ENCODE results near the gene SQOR.

Gene SQOR

GRCh38 chr15:45594319-45594718, 40.5 kb upstream of the SQOR start:
- Histone ChIP-seq H3K27ac (ENCODE audit: low read length, poor library complexity, severe bottlenecking) (no peak overlapping the region), H4K8ac (ENCODE audit: low read length) (no peak overlapping the region), H3K36me3 (ENCODE audit: control insufficient read depth in 1 of 2, insufficient read depth in 2 of 2, low read depth in 1 of 2, low read length in 2 of 2) (peaks cover 16 to 45% of the 10 kb centered on the region in 2 experiments), H3K23ac (ENCODE audit: low read length in 2 of 2) (no peak overlapping the region), H3K4me1 (ENCODE audit: control insufficient read depth, insufficient read depth, low read depth, low read length) (peaks cover 5% of the 10 kb centered on the region), H3K4ac (ENCODE audit: low read depth in 1 of 2, low read length in 2 of 2) (no peak overlapping the region), H2BK120ac (ENCODE audit: low read depth, low read length) (no peak overlapping the region), H2AK5ac (ENCODE audit: low read length, severe bottlenecking) (no peak overlapping the region), H3K9ac (ENCODE audit: low read length) (no peak overlapping the region), H4K91ac (ENCODE audit: low read length) (no peak overlapping the region), H3K9me3 (ENCODE audit: control insufficient read depth, low read length) (no peaks in the 10 kb centered on the region), H3K4me2 (ENCODE audit: low read length, poor library complexity, severe bottlenecking) (no peak overlapping the region), H2BK15ac (ENCODE audit: low read depth, poor library complexity, severe bottlenecking) (no peak overlapping the region), H3K14ac (ENCODE audit: low read length in 2 of 2) (no peak overlapping the region), H3K27me3 (ENCODE audit: control insufficient read depth in 1 of 2, insufficient read depth in 1 of 2, low read length in 2 of 2) (no peaks in the 10 kb centered on the region), H3K18ac (ENCODE audit: low read depth in 1 of 2, low read length in 2 of 2) (no peak overlapping the region), H3K4me3 (ENCODE audit: insufficient read depth in 1 of 2, low read depth in 1 of 2, low read length in 2 of 2) (no peak overlapping the region), H3K79me1 (replicated peaks; ENCODE audit: low read length, poor library complexity, severe bottlenecking) (peaks cover 1% of the 10 kb centered on the region), H2BK12ac (ENCODE audit: low read length in 2 of 2) (no peak overlapping the region), H2BK5ac (ENCODE audit: low read depth, low read length, poor library complexity, severe bottlenecking) (no peak overlapping the region), H2AFZ (ENCODE audit: low read depth, low read length) (no peak overlapping the region)
- WGBS = 96% methylated on average over 2 of the region's 2 CpGs
- DNase-seq = peak; percentile 45

GRCh38 chr15:45594835-45595530, 39.8 kb upstream of the SQOR start:
- Histone ChIP-seq H2BK12ac (ENCODE audit: low read length in 2 of 2) (no peak overlapping the region), H3K14ac (ENCODE audit: low read length in 2 of 2) (no peak overlapping the region)
- WGBS = 100% methylated on average over 2 of the region's 2 CpGs

GRCh38 chr15:45603881-45604280, 30.9 kb upstream of the SQOR start:
- peaks cover 6 to 30% of the 10 kb centered on the region in 2 experiments for H3K36me3 ChIP-seq (ENCODE audit: control insufficient read depth in 1 of 2, insufficient read depth in 2 of 2, low read depth in 1 of 2, low read length in 2 of 2)
- H3K4me3 ChIP-seq (ENCODE audit: insufficient read depth in 1 of 2, low read depth in 1 of 2, low read length in 2 of 2) = no peak overlapping the region
- 80% methylated on average over 1 of the region's 3 CpGs for WGBS
- H2BK12ac ChIP-seq (ENCODE audit: low read length in 2 of 2) = no peak overlapping the region
- no peak overlapping the region for H3K14ac ChIP-seq (ENCODE audit: low read length in 2 of 2)
- no peaks in the 10 kb centered on the region for H3K27me3 ChIP-seq (ENCODE audit: control insufficient read depth in 1 of 2, insufficient read depth in 1 of 2, low read length in 2 of 2)
- H3K9ac ChIP-seq (ENCODE audit: low read length) = no peak overlapping the region
- H3K27ac ChIP-seq (ENCODE audit: low read length, poor library complexity, severe bottlenecking) = no peak overlapping the region
- H2BK15ac ChIP-seq (ENCODE audit: low read depth, poor library complexity, severe bottlenecking) = no peak overlapping the region
- H4K91ac ChIP-seq (ENCODE audit: low read length) = no peak overlapping the region
- H3K23ac ChIP-seq (ENCODE audit: low read length in 2 of 2) = no peak overlapping the region
- H3K4me2 ChIP-seq (ENCODE audit: low read length, poor library complexity, severe bottlenecking) = no peak overlapping the region
- H2BK5ac ChIP-seq (ENCODE audit: low read depth, low read length, poor library complexity, severe bottlenecking) = no peak overlapping the region
- H2BK120ac ChIP-seq (ENCODE audit: low read depth, low read length) = no peak overlapping the region
- peaks cover 14% of the 10 kb centered on the region for H3K79me1 ChIP-seq (replicated peaks; ENCODE audit: low read length, poor library complexity, severe bottlenecking)
- H3K18ac ChIP-seq (ENCODE audit: low read depth in 1 of 2, low read length in 2 of 2) = no peak overlapping the region
- H4K8ac ChIP-seq (ENCODE audit: low read length) = no peak overlapping the region
- DNase-seq = no peak
- no peak overlapping the region for H3K4ac ChIP-seq (ENCODE audit: low read depth in 1 of 2, low read length in 2 of 2)
- H2AK5ac ChIP-seq (ENCODE audit: low read length, severe bottlenecking) = no peak overlapping the region
- H3K4me1 ChIP-seq (ENCODE audit: control insufficient read depth, insufficient read depth, low read depth, low read length) = no peaks in the 10 kb centered on the region
- no peaks in the 10 kb centered on the region for H3K9me3 ChIP-seq (ENCODE audit: control insufficient read depth, low read length)
- H2AFZ ChIP-seq (ENCODE audit: low read depth, low read length) = no peak overlapping the region

More at GRCh38 chr15:45594835-45595530, 39.8 kb upstream of the SQOR start:
- Histone ChIP-seq H3K36me3 (ENCODE audit: control insufficient read depth in 1 of 2, insufficient read depth in 2 of 2, low read depth in 1 of 2, low read length in 2 of 2) (peaks cover 16 to 45% of the 10 kb centered on the region in 2 experiments), H2BK120ac (ENCODE audit: low read depth, low read length) (no peak overlapping the region), H3K4me1 (ENCODE audit: control insufficient read depth, insufficient read depth, low read depth, low read length) (peaks cover 5% of the 10 kb centered on the region), H2BK15ac (ENCODE audit: low read depth, poor library complexity, severe bottlenecking) (no peak overlapping the region), H3K9ac (ENCODE audit: low read length) (no peak overlapping the region), H3K18ac (ENCODE audit: low read depth in 1 of 2, low read length in 2 of 2) (no peak overlapping the region), H3K79me1 (replicated peaks; ENCODE audit: low read length, poor library complexity, severe bottlenecking) (peaks cover 1% of the 10 kb centered on the region), H3K4me2 (ENCODE audit: low read length, poor library complexity, severe bottlenecking) (no peak overlapping the region), H4K91ac (ENCODE audit: low read length) (no peak overlapping the region), H3K23ac (ENCODE audit: low read length in 2 of 2) (no peak overlapping the region), H2AK5ac (ENCODE audit: low read length, severe bottlenecking) (peak overlapping the region; percentile 2), H3K4ac (ENCODE audit: low read depth in 1 of 2, low read length in 2 of 2) (no peak overlapping the region), H3K27ac (ENCODE audit: low read length, poor library complexity, severe bottlenecking) (no peak overlapping the region), H2AFZ (ENCODE audit: low read depth, low read length) (no peak overlapping the region), H4K8ac (ENCODE audit: low read length) (peak overlapping the region; percentile 40), H2BK5ac (ENCODE audit: low read depth, low read length, poor library complexity, severe bottlenecking) (no peak overlapping the region), H3K27me3 (ENCODE audit: control insufficient read depth in 1 of 2, insufficient read depth in 1 of 2, low read length in 2 of 2) (no peaks in the 10 kb centered on the region), H3K9me3 (ENCODE audit: control insufficient read depth, low read length) (no peaks in the 10 kb centered on the region), H3K4me3 (ENCODE audit: insufficient read depth in 1 of 2, low read depth in 1 of 2, low read length in 2 of 2) (no peak overlapping the region)
- DNase-seq = no peak

DNA sequence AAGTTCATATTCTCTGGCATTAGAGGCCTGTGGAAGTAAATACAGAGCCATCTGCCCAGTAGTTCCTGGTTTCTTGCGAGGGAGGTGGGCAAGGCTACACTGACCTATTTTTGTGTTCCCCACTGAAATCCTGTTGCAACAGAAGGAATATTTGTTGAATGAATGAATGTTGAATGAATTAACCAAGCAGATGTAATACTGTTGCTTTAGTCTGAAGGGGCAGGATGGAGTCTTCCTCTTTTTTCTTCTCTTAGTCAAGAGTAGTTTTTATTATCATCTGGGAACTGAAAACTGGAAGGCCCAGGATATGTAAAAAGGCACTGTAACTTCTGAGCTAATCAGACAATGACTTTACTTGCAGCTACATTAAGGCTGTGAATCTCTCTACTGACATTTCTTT, 30.5 kb upstream of the SQOR start:
- no peak overlapping the region for H4K8ac ChIP-seq (ENCODE audit: low read length)
- H3K27ac ChIP-seq (ENCODE audit: low read length, poor library complexity, severe bottlenecking) = no peak overlapping the region
- H2BK5ac ChIP-seq (ENCODE audit: low read depth, low read length, poor library complexity, severe bottlenecking) = no peak overlapping the region
- no peak overlapping the region for H2BK15ac ChIP-seq (ENCODE audit: low read depth, poor library complexity, severe bottlenecking)
- H3K4me2 ChIP-seq (ENCODE audit: low read length, poor library complexity, severe bottlenecking) = no peak overlapping the region
- H3K79me1 ChIP-seq (replicated peaks; ENCODE audit: low read length, poor library complexity, severe bottlenecking) = peaks cover 16% of the 10 kb centered on the region
- H4K91ac ChIP-seq (ENCODE audit: low read length) = no peak overlapping the region
- no peak overlapping the region for H2AFZ ChIP-seq (ENCODE audit: low read depth, low read length)
- H3K36me3 ChIP-seq (ENCODE audit: control insufficient read depth in 1 of 2, insufficient read depth in 2 of 2, low read depth in 1 of 2, low read length in 2 of 2) = peaks cover 6 to 34% of the 10 kb centered on the region in 2 experiments
- H3K14ac ChIP-seq (ENCODE audit: low read length in 2 of 2) = no peak overlapping the region
- DNase-seq = no peak
- H3K23ac ChIP-seq (ENCODE audit: low read length in 2 of 2) = no peak overlapping the region
- H2BK12ac ChIP-seq (ENCODE audit: low read length in 2 of 2) = no peak overlapping the region
- H3K9me3 ChIP-seq (ENCODE audit: control insufficient read depth, low read length) = no peaks in the 10 kb centered on the region
- no peak overlapping the region for H2AK5ac ChIP-seq (ENCODE audit: low read length, severe bottlenecking)
- no peak overlapping the region for H3K9ac ChIP-seq (ENCODE audit: low read length)
- WGBS = 90% methylated on average over 1 of the region's 1 CpG
- H3K4ac ChIP-seq (ENCODE audit: low read depth in 1 of 2, low read length in 2 of 2) = no peak overlapping the region
- H3K4me1 ChIP-seq (ENCODE audit: control insufficient read depth, insufficient read depth, low read depth, low read length) = no peaks in the 10 kb centered on the region
- H3K18ac ChIP-seq (ENCODE audit: low read depth in 1 of 2, low read length in 2 of 2) = no peak overlapping the region
- H3K27me3 ChIP-seq (ENCODE audit: control insufficient read depth in 1 of 2, insufficient read depth in 1 of 2, low read length in 2 of 2) = no peaks in the 10 kb centered on the region
- H2BK120ac ChIP-seq (ENCODE audit: low read depth, low read length) = no peak overlapping the region
- no peak overlapping the region for H3K4me3 ChIP-seq (ENCODE audit: insufficient read depth in 1 of 2, low read depth in 1 of 2, low read length in 2 of 2)
